ENCODE measurements around the gene ASB1. TPM values are rescaled to one million over a fixed set of nuclear protein-coding genes. Genes with fewer than 3 reads are reported as not detected.

Gene ASB1
- polyA plus RNA-seq, 1 of the 3 experiments (the other 2 are of a cell fraction), result 33.3 TPM

- no peak for DNase-seq
- 95% methylated on average over 4 of the region's 4 CpGs for WGBS (ENCODE audit: low lambda C conversion rate)
- Histone ChIP-seq H3K4me3 (ENCODE audit: low read depth in 2 of 2, low read length in 1 of 2) (no peak overlapping the region), H3K79me2 (ENCODE audit: insufficient read depth) (no peaks in the 10 kb centered on the region), H3K27ac (ENCODE audit: low read depth in 2 of 2, low read length in 1 of 2) (no peak overlapping the region), H3K9ac (no peak overlapping the region), H3K27me3 (ENCODE audit: insufficient read depth) (no peaks in the 10 kb centered on the region), H3K4me2 (no peak overlapping the region), H4K20me1 (ENCODE audit: insufficient read depth) (no peaks in the 10 kb centered on the region), H3K36me3 (replicated peaks in 1 of 2; ENCODE audit: control insufficient read depth in 1 of 2, insufficient read depth in 2 of 2, low read length in 1 of 2) (peaks cover 4 to 11% of the 10 kb centered on the region in 2 experiments), H3K9me2 (no peaks in the 10 kb centered on the region), H3K4me1 (ENCODE audit: control insufficient read depth in 1 of 2, insufficient read depth in 2 of 2, low read depth in 1 of 2, low read length in 1 of 2) (peaks cover 3 to 4% of the 10 kb centered on the region in 2 experiments; a peak in 2 of 4 replicates), H2AFZ (ENCODE audit: low read depth) (no peak overlapping the region), H3K9me3 (no peaks in the 10 kb centered on the region), H3F3A (replicated peaks; ENCODE audit: insufficient read depth) (no peaks in the 10 kb centered on the region)
- ChIA-PET CTCF (interaction anchor here (0.9 to 1.4 kb wide), 4 partner anchors 10 to 30 kb away, joined by 3 to 5 read pairs (median 3); no protein-coding TSS in a partner anchor), POLR2A (no interaction called here)
- TF ChIP-seq NRF1 (IDR thresholded peaks at IDR 0.05; ENCODE audit: low read depth, low read length), result no peak
- no peak for TF ChIP-seq USF2 (IDR thresholded peaks at IDR 0.05; ENCODE audit: borderline replicate concordance, low read depth, low read length)
- no peak for TF ChIP-seq MXI1 (IDR thresholded peaks at IDR 0.05; ENCODE audit: low read depth, low read length)
- TF ChIP-seq YY1 (IDR thresholded peaks at IDR 0.05; ENCODE audit: low read depth), result no peak
These were observed 39.4 kb upstream of the ASB1 start for GRCh38 chr2:238387332-238387731.

GRCh38 chr2:238388794-238389193 lies 37.9 kb upstream of the ASB1 start:
- TF ChIP-seq RFX5 (IDR thresholded peaks at IDR 0.05; ENCODE audit: low read length) (no peak), EP300 (IDR thresholded peaks at IDR 0.05; ENCODE audit: borderline replicate concordance in 1 of 2, low read depth in 1 of 2, low read length in 1 of 2) (no peak), GABPA (IDR thresholded peaks at IDR 0.05; ENCODE audit: low read depth) (no peak), FOXM1 (IDR thresholded peaks at IDR 0.05; ENCODE audit: low read depth) (no peak), JUND (IDR thresholded peaks at IDR 0.05) (no peak), TAF1 (IDR thresholded peaks at IDR 0.05; ENCODE audit: borderline replicate concordance, low read depth, low read length) (no peak), POLR2AphosphoS5 (IDR thresholded peaks at IDR 0.05; ENCODE audit: low read depth, low read length) (no peak), CHD2 (IDR thresholded peaks at IDR 0.05; ENCODE audit: low read length, partially characterized antibody) (no peak), MAX (IDR thresholded peaks at IDR 0.05; ENCODE audit: low read depth) (no peak), GATA2 (CRISPR knock-in tag; IDR thresholded peaks at IDR 0.05) (no peak), TCF12 (IDR thresholded peaks at IDR 0.05) (no peak), TEAD4 (IDR thresholded peaks at IDR 0.05; ENCODE audit: borderline replicate concordance, insufficient read depth) (no peak), CTCF (IDR thresholded peaks at IDR 0.05) (no peak), ELF1 (IDR thresholded peaks at IDR 0.05) (no peak)
- H3K36me3 ChIP-seq (replicated peaks in 1 of 2; ENCODE audit: control insufficient read depth in 1 of 2, insufficient read depth in 2 of 2, low read length in 1 of 2), result peaks cover 0 to 4% of the 10 kb centered on the region in 2 experiments
- H3K27ac ChIP-seq (ENCODE audit: low read depth in 2 of 2, low read length in 1 of 2), result no peak overlapping the region
- H3K4me2 ChIP-seq, result no peak overlapping the region
- no peak overlapping the region for H2AFZ ChIP-seq (ENCODE audit: low read depth)
- POLR2A ChIA-PET, result no interaction called here
- no peaks in the 10 kb centered on the region for H3K9me2 ChIP-seq
- no peaks in the 10 kb centered on the region for H3K79me2 ChIP-seq (ENCODE audit: insufficient read depth)
- H3F3A ChIP-seq (replicated peaks; ENCODE audit: insufficient read depth), result no peaks in the 10 kb centered on the region
- WGBS (ENCODE audit: low lambda C conversion rate), result 84% methylated on average over 8 of the region's 8 CpGs
- H4K20me1 ChIP-seq (ENCODE audit: insufficient read depth), result no peaks in the 10 kb centered on the region
- H3K9ac ChIP-seq, result no peak overlapping the region
- H3K27me3 ChIP-seq (ENCODE audit: insufficient read depth), result no peaks in the 10 kb centered on the region
- no peak overlapping the region for H3K4me3 ChIP-seq (ENCODE audit: low read depth in 2 of 2, low read length in 1 of 2)
- CTCF ChIA-PET, result no interaction called here
- no peaks in the 10 kb centered on the region for H3K9me3 ChIP-seq
- peaks cover 3 to 4% of the 10 kb centered on the region in 2 experiments; a peak in 2 of 4 replicates for H3K4me1 ChIP-seq (ENCODE audit: control insufficient read depth in 1 of 2, insufficient read depth in 2 of 2, low read depth in 1 of 2, low read length in 1 of 2)
- DNase-seq, result no peak

Data from SK-N-SH (cell line).